ENCODE data around the gene JHY. TPM values are rescaled to one million over a fixed set of nuclear protein-coding genes. Genes with fewer than 3 reads are reported as not detected.

JHY gene
- total and polyA plus RNA-seq, 7 donors: 0.11 to 0.97 (median 0.19) TPM

DNA sequence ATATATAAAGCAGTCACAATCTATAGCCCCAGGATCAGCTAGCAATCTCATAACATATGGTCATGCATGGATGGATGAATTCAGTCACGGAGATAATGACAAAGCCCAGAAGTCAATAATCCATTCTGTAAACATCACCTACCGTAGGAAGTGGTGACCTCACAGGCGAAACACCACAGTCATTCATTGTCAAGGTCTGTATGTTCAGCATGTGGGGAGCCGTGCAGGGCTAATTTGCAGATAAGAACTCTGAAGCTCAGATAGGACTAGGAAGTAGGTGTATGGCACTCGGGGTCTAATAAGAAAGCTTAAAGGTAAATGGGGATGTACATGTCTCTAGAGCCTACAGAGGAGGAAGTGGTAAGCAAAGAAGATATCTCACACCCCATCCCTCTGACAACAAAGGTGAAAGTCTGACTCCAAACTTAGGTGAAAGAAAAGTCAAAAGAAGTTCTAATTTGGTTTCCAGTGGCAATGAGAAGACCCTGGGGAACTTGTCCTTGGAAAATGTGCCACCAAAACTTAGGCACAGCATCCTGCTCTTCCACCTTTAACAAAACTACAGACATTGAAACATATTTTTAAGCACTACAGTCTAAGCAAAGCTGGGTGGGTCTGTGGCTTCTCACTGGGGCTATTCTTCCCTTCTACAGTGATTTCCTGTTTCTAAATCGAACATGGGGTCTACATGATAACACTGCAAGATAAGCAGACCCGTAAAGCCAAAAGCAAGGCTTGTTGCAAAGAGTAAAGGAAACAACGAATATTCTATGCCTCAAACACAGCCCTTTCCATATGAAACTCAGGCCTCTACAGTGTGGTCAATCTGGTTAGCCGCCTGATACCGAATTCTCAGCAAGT is 39.0 kb upstream of the JHY start:
- intact Hi-C loops (cut with DNase I): no loop called here
- no peaks in the 10 kb centered on the region for H3K36me3 ChIP-seq (ENCODE audit: insufficient read depth in 1 of 2, low read depth in 1 of 2)
- TF ChIP-seq, protein P1, sequence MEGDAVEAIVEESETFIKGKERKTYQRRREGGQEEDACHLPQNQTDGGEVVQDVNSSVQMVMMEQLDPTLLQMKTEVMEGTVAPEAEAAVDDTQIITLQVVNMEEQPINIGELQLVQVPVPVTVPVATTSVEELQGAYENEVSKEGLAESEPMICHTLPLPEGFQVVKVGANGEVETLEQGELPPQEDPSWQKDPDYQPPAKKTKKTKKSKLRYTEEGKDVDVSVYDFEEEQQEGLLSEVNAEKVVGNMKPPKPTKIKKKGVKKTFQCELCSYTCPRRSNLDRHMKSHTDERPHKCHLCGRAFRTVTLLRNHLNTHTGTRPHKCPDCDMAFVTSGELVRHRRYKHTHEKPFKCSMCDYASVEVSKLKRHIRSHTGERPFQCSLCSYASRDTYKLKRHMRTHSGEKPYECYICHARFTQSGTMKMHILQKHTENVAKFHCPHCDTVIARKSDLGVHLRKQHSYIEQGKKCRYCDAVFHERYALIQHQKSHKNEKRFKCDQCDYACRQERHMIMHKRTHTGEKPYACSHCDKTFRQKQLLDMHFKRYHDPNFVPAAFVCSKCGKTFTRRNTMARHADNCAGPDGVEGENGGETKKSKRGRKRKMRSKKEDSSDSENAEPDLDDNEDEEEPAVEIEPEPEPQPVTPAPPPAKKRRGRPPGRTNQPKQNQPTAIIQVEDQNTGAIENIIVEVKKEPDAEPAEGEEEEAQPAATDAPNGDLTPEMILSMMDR (IDR thresholded peaks at IDR 0.05): no peak
- H3K4me1 ChIP-seq: no peaks in the 10 kb centered on the region
- H3K9me3 ChIP-seq: no peaks in the 10 kb centered on the region
- DNase-seq (no peak), ATAC-seq (no peak)
- no peaks in the 10 kb centered on the region for H3K27me3 ChIP-seq (ENCODE audit: insufficient read depth in 3 of 3, low read length in 2 of 3)
- 78 to 84% (median 79%) methylated on average over 10 of the region's 10 CpGs for WGBS, 3 donors
- H3K4me3 ChIP-seq: no peak overlapping the region
- H3K27ac ChIP-seq: no peak overlapping the region

DNA sequence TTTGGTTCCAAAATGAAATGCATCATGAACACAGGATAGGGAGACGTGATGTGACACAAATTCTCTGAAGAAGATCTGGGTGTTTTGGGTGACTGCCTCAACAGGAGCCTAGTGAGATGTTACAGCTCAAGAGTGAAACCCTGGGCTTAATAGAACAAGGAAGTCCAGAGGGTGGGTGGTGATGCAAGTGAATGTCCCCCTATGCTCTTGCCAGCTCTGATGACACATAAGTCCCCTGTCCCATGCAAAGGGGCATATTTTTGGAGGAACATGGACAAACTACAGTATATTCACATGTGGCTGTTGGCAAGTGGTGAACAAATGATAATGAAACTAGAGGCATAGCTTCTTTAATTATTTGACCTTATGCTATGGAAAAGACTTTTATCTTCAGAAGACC is 35.1 kb upstream of the JHY start:
- whole genome bisulfite sequencing, 3 donors: 62 to 71% (median 62%) methylated on average over 1 of the region's 1 CpG
- H3K36me3 ChIP-seq (ENCODE audit: insufficient read depth in 1 of 2, low read depth in 1 of 2): no peaks in the 10 kb centered on the region
- ATAC-seq (no peak), DNase-seq (no peak)
- H3K9me3 ChIP-seq: no peaks in the 10 kb centered on the region
- no peaks in the 10 kb centered on the region for H3K4me1 ChIP-seq
- H3K27me3 ChIP-seq (ENCODE audit: insufficient read depth in 3 of 3, low read length in 2 of 3): no peaks in the 10 kb centered on the region
- TF ChIP-seq, protein P1 (IDR thresholded peaks at IDR 0.05): no peak
- intact Hi-C loops (cut with DNase I): no loop called here
- H3K4me3 ChIP-seq: no peak overlapping the region
- no peak overlapping the region for H3K27ac ChIP-seq

DNA sequence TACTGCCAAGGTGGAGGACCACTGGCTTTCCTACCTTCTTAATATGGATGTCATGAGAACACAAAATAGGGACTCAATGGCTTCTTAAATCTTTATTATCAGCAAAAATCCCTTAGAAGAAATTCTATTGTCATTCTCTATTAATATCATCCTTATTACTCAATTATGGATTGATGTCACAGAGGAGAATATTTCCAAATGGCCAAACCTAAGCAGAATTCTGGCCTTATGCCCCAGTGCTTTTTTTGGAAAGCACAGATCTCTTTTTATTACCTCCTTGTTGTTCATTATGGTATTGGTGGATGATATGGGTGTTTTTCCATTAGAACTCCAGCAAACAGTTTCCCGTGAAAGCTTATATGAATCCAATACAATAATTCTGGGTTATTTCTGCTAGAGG is 34.4 kb upstream of the JHY start:
- Histone ChIP-seq H3K4me1 (no peaks in the 10 kb centered on the region), H3K9me3 (no peaks in the 10 kb centered on the region), H3K27ac (no peak overlapping the region), H3K4me3 (no peak overlapping the region), H3K36me3 (ENCODE audit: insufficient read depth in 1 of 2, low read depth in 1 of 2) (no peaks in the 10 kb centered on the region), H3K27me3 (ENCODE audit: insufficient read depth in 3 of 3, low read length in 2 of 3) (no peaks in the 10 kb centered on the region)
- DNase-seq: no peak
- intact Hi-C loops (cut with DNase I): no loop called here
- WGBS, 3 donors: 78 to 86% (median 84%) methylated on average over 1 of the region's 1 CpG
- ATAC-seq: no peak
- TF ChIP-seq, protein P1 (IDR thresholded peaks at IDR 0.05): no peak

DNA sequence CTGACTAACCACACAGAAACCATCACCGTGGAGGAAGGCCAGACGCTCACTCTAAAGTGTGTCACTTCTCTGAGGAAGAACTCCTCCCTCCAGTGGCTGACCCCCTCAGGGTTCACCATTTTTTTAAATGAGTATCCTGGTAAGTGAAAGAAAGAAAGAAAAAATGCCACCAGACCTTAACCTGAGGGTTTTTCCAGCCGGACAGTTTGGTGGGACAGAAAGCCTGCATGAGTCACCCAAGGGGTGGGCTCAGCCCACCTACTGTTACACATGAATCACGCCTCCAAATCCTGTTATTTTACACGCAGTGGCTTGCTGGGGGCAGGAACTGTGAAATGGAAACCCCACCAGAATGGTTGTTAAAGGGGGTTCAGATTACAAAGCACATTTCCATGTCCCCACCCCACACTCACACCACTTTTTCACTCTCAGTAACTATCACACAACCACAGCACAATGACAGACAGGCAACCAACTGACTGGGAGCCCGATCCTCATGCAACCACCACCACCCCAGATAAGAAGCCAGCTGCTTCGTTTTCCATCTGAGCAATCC is 32.4 kb upstream of the JHY start:
- WGBS, 3 donors: 51 to 58% (median 53%) methylated on average over 7 of the region's 7 CpGs
- Histone ChIP-seq H3K4me3 (no peak overlapping the region), H3K4me1 (no peaks in the 10 kb centered on the region), H3K27me3 (ENCODE audit: insufficient read depth in 3 of 3, low read length in 2 of 3) (no peaks in the 10 kb centered on the region), H3K9me3 (no peaks in the 10 kb centered on the region), H3K27ac (no peak overlapping the region), H3K36me3 (ENCODE audit: insufficient read depth in 1 of 2, low read depth in 1 of 2) (no peaks in the 10 kb centered on the region)
- DNase-seq (no peak), ATAC-seq (no peak)
- intact Hi-C loops (cut with DNase I): loop anchor here (5.0 kb wide), 2 partner anchors 53 to 218 kb away; no protein-coding TSS in a partner anchor
- TF ChIP-seq, protein P1 (IDR thresholded peaks at IDR 0.05): no peak
